Activated B cell treated with CpG ODN at 0.5 μM for 24 hours (primary cell): Measurements from ENCODE around the gene LONP2. TPM values are rescaled to one million over a fixed set of nuclear protein-coding genes. Genes with fewer than 3 reads are reported as not detected.

Experiments
- ATAC-seq: fragments of 200-7000 bp; cut with Tn5 transposase; one replicate; pipeline ENCODE4 v1.10.0; 2021; ENCODE audit warnings: low read depth, mild to moderate bottlenecking, moderate library complexity
- CTCF ChIA-PET: fragments of 350-600 bp; sonication (Branson Sonifier 250); formaldehyde crosslinking; loops from one replicate; lab custom pipeline; 2021; ENCODE audit warnings: antibody characterized with exemption; lab: Charles Lee
- POLR2A ChIA-PET: fragments of 350-600 bp; sonication (Branson Sonifier 250); formaldehyde crosslinking; loops from one replicate; lab custom pipeline; 2021; ENCODE audit warnings: antibody characterized with exemption; lab: Charles Lee
- DNase-seq: peaks from one replicate; pipeline ENCODE4 v3.0.0; 2022
- H3K27ac Mint-ChIP-seq: one replicate; pipeline ENCODE4 v1.8.0; 2020; ENCODE audit warnings: mixed read lengths
- H3K27me3 Mint-ChIP-seq: one replicate; pipeline ENCODE4 v1.8.0; 2021; ENCODE audit warnings: mixed read lengths
- H3K36me3 Mint-ChIP-seq: one replicate; pipeline ENCODE4 v1.8.0; 2021; ENCODE audit warnings: low read depth, mixed read lengths
- H3K4me1 Mint-ChIP-seq: one replicate; pipeline ENCODE4 v1.8.0; 2021; ENCODE audit warnings: mixed read lengths
- H3K4me3 Mint-ChIP-seq: one replicate; pipeline ENCODE4 v1.8.0; 2020; ENCODE audit warnings: mild to moderate bottlenecking, mixed read lengths
- H3K9me3 Mint-ChIP-seq: one replicate; pipeline ENCODE4 v1.8.0; 2020; ENCODE audit warnings: mixed read lengths
- CTCF ChIP-seq: fragments of 200-600 bp; IDR thresholded peaks from one replicate; pipeline ENCODE4 v1.8.0; 2022; ENCODE audit warnings: antibody characterized with exemption, mild to moderate bottlenecking
- intact Hi-C: fragments of 100-400 bp; cut with micrococcal nuclease; formaldehyde crosslinking; loops from one replicate; pipeline ENCODE4 v1.15.1; 2024
- total RNA-seq: library from RNA; stranded (reverse); gene quantifications from 2 replicates; pipeline ENCODE4 v1.2.3, GENCODE V29; 2022

LONP2 gene
- total RNA-seq, 1 donor from 2014 or later: 72.7 TPM

GRCh38 chr16:48203974-48204824, 39.9 kb upstream of the LONP2 start:
- no peak for ATAC-seq
- Mint-ChIP-seq H3K4me3 (no peak overlapping the region), H3K27me3 (peaks cover 19% of the 10 kb centered on the region), H3K36me3 (no peaks in the 10 kb centered on the region), H3K9me3 (no peaks in the 10 kb centered on the region), H3K27ac (no peak overlapping the region), H3K4me1 (no peaks in the 10 kb centered on the region)
- intact Hi-C loops: no loop called here
- POLR2A ChIA-PET: no interaction called here
- TF ChIP-seq CTCF: no peak
- DNase-seq: no peak
- CTCF ChIA-PET: no interaction called here

GRCh38 chr16:48204825-48205151, 39.3 kb upstream of the LONP2 start:
- Mint-ChIP-seq H3K4me3 (no peak overlapping the region), H3K9me3 (no peaks in the 10 kb centered on the region), H3K27me3 (peaks cover 17% of the 10 kb centered on the region), H3K4me1 (no peaks in the 10 kb centered on the region), H3K36me3 (no peaks in the 10 kb centered on the region), H3K27ac (no peak overlapping the region)
- TF ChIP-seq CTCF: no peak
- intact Hi-C loops: no loop called here
- ChIA-PET POLR2A (no interaction called here), CTCF (no interaction called here)
- DNase-seq (no peak), ATAC-seq (no peak)

DNA sequence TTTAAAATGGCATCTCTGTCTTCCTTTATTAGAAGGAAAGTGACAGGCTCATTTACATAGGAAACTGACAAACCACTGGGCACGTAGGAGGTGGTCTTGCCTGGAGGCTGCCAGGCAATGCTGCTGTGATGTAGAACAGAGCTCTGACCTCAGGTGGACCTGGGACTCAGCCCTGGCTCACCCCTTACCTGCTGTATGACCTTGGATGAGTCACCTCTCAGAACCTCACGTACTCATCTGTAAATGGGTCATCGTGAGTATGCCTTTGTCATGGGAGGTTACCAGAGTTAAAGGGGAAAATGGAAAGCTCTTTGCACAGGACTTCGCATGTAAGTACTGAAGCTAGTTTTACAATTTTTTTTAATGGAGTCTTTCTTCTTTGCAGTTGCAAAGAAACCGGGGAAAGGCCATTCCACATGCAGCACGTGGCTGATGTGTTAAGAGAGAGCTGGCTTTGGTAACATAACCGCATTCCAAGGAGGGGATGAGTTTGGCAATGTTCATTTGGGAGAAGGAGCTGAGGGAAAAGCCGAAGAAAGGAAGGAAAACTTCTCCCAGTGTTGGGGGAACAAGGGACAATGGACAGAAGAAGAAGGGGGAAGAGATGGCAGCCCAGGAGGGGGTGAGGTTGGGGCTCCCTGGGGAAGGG, 37.4 kb upstream of the LONP2 start:
- H3K9me3 Mint-ChIP-seq: no peaks in the 10 kb centered on the region
- POLR2A ChIA-PET: no interaction called here
- no peak overlapping the region for H3K4me3 Mint-ChIP-seq
- peaks cover 17% of the 10 kb centered on the region for H3K27me3 Mint-ChIP-seq
- no peak for TF ChIP-seq CTCF
- DNase-seq (no peak), ATAC-seq (no peak)
- no peaks in the 10 kb centered on the region for H3K36me3 Mint-ChIP-seq
- CTCF ChIA-PET: no interaction called here
- intact Hi-C loops: no loop called here
- no peak overlapping the region for H3K27ac Mint-ChIP-seq
- no peaks in the 10 kb centered on the region for H3K4me1 Mint-ChIP-seq

DNA sequence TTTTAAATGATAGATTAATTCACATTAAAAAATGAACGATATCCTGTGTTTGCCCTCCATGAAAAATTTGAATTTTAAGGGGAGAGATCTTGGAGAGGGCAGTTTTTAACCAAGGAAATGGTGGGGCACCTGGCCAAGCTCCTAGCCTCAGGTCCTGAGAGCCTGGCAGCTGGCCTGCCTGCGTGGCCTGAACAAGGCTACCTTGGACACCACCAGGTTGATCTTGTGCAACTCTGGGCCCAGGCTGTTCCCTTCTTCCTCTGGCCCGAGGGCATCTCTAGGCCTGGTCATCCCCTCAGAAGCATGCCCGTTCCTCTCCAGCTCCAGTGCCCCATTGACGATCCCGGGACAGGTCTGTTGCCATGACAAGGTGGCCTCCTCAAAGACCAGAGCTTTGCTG, 33.4 kb upstream of the LONP2 start:
- POLR2A ChIA-PET: no interaction called here
- no peak for TF ChIP-seq CTCF
- peaks cover 20% of the 10 kb centered on the region for H3K27me3 Mint-ChIP-seq
- H3K9me3 Mint-ChIP-seq: no peaks in the 10 kb centered on the region
- ATAC-seq (no peak), DNase-seq (no peak)
- CTCF ChIA-PET: no interaction called here
- no peaks in the 10 kb centered on the region for H3K36me3 Mint-ChIP-seq
- no peak overlapping the region for H3K27ac Mint-ChIP-seq
- no peak overlapping the region for H3K4me3 Mint-ChIP-seq
- intact Hi-C loops: no loop called here
- no peaks in the 10 kb centered on the region for H3K4me1 Mint-ChIP-seq

DNA sequence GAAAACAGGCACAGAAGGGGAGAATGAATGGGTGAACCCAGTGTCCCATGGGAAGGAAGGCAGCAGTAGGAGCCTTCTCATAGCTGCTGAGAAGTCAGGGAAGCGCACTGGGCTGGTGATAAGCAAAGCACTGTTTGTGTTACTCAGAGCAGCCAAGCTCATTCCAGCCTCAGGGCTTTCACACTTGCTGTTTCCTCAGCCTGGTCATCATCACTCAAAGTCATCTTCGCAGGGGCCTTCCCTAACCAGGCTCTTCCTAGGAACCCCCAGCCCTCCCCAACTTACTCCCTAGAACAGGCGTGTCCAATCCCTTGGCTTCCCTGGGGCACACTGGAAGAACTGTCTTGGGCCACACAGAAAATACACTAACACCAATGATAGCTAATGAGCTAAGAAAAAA, 32.1 kb upstream of the LONP2 start:
- no peak overlapping the region for H3K27ac Mint-ChIP-seq

More for the DNA sequence above, 32.1 kb upstream of the LONP2 start:
- ChIA-PET CTCF (no interaction called here), POLR2A (no interaction called here)
- H3K4me1 Mint-ChIP-seq: no peaks in the 10 kb centered on the region
- DNase-seq (no peak), ATAC-seq (no peak)
- no peak overlapping the region for H3K4me3 Mint-ChIP-seq
- intact Hi-C loops: no loop called here
- no peaks in the 10 kb centered on the region for H3K36me3 Mint-ChIP-seq
- no peaks in the 10 kb centered on the region for H3K9me3 Mint-ChIP-seq
- H3K27me3 Mint-ChIP-seq: peaks cover 14% of the 10 kb centered on the region
- no peak for TF ChIP-seq CTCF
